HG03095 (cell line): Measurements from ENCODE around the gene HS3ST5.

Experiments used
- ATAC-seq: cut with Tn5 transposase; IDR thresholded peaks from one replicate; pipeline ENCODE4 v1.9.1; 2021; ENCODE audit warnings: moderate library complexity; ENCODE audit not compliant: unreplicated experiment

The HS3ST5 gene

DNA sequence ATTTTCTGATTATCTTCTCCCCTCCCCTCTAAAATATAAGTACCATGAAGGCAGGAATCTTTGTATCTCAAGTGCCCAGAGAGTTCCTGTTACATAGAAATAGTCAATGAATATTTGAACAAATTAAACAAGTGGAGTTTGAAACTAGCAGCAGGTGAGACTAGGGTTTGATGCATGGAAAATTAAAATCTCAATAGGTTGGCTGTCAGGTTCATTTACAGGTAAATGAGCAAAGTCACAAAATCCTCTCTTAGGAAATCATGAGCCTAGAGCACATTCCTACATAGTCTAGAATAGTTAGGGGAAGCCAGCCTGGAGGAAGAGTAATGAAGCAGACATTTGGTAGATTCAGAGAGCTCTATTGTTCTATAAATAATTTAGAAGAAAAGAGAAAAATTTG is 140.4 kb downstream of the HS3ST5 start:
- ATAC-seq = no peak

DNA sequence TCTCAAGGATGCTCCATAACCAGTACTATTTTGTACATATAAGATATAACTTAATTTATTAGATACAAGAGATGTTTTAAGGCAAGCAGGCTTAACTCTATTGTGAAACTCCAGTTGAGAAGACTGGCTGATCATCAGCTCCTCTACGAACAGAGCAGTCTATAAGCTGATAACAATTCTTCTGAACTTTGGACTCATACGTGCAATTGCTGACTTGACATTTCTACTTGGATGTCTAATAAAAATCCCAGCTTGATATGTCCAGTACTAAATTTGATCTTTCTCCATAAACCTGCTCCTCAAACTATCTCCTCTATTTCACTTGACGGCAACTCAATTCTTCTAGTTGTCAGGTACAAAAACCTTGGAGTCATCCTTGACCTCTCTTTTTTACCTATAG is 141.9 kb downstream of the HS3ST5 start:
- ATAC-seq = no peak

DNA sequence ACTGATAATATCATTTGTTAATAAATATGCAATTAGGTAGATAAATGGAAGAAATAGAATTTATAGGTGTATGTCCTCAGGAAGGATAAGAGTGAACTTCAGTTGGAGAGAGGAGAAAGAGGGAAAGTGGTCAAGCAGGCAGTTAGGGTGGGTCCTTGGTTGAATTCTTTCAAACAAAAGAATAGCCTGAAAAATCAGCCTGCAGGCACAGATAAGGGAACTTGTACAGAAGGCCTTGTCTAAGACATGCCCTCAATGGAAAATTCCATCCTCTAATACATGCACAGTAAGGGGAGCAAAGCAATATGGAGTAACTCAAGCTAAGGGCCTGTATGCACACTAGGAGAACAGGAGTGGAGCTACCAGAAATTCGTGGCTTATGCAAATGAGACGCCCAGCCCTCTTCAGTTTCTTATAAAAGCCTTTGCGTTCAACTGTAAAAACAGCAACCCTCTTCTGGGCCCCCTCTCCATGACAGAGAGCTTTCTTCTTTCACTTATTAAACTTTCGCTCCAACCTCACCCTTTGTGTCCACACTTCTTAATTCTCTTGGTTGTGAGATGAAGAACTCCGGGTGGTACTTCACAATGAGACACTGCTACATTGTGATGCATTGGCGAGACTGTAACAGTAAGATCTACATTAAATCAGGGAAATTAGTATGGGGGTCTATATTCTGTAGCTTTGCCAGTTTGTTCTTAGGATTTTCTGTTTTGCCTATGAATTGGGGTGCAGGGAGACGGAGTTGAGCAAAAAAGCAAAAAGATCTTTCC is 147.0 kb downstream of the HS3ST5 start:
- no peak for ATAC-seq

DNA sequence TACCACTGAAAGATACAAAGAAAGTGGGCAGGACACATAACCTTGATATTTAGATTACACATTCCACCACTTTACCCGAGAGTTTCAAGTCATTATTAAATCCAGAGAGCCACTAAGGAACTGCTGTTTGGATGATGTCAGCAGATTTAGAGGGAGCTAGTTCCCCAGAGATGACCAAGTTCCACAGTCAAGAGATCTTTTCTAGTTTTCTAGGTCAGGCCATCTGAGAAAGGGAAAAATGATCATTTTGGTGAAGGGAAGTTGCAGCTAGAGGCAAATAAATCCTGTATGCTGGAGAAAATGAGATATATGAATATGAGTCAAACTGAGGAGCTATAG is 147.8 kb downstream of the HS3ST5 start:
- no peak for ATAC-seq

DNA sequence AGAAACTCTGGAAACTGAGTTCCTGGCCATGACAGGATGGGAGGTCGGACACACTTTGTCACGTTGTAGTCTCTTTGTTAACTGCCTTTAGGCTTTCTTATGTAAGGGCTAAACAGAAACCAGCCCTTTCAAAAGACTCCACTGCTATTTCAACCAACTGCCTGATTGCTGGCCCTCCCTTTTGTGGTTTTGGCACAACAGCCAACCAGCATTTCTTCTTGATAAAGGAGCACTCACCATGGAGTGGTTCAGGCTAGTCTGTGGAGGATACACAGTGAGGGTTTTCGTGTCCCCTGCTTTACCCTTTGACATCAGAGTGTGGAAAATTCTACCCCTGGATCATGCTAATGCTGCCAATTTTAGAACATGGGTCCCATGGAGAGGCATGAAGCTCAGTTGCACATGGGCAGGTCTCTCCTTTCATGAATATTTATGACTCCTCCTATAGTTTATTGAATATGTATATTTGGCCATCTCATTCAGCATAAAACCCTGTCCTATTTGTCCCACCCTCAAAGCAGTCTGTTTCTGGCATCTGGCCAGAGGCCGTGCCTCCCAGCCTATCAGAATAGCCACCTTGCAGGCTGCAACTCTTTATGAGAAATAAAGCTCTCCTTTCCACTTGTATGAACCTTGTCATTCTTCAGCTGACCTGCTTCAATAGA is 148.3 kb downstream of the HS3ST5 start:
- no peak for ATAC-seq

- no peak for ATAC-seq
Observed at GRCh38 chr6:114187563-114187962, 155.3 kb downstream of the HS3ST5 start.

GRCh38 chr6:114181664-114182063 is 161.2 kb downstream of the HS3ST5 start:
- ATAC-seq = no peak

DNA sequence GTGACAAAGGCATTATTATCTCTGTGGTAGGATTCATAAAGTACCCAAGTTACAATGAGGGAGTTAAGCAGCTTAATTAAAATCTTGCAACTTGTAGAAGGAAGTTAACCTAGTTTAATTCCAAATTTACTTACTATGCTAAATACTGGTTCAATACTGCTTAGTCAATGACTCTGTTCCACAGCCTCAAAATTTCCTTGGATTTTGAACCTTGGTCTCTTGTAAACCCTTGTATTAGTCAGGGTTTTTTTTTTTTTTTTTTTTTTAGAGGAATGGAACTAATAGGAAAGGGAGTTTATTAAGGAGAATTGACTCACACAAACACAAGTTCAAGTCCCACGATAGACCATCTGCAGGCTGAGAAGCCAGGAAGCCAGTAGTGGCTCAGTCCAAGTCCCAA is 163.4 kb downstream of the HS3ST5 start:
- no peak for ATAC-seq

- ATAC-seq = no peak
Observed at GRCh38 chr6:114176726-114177125, 166.1 kb downstream of the HS3ST5 start.

GRCh38 chr6:114172576-114173260 is 170.1 kb downstream of the HS3ST5 start:
- no peak for ATAC-seq

GRCh38 chr6:114171473-114171872 is 171.3 kb downstream of the HS3ST5 start:
- ATAC-seq = no peak

DNA sequence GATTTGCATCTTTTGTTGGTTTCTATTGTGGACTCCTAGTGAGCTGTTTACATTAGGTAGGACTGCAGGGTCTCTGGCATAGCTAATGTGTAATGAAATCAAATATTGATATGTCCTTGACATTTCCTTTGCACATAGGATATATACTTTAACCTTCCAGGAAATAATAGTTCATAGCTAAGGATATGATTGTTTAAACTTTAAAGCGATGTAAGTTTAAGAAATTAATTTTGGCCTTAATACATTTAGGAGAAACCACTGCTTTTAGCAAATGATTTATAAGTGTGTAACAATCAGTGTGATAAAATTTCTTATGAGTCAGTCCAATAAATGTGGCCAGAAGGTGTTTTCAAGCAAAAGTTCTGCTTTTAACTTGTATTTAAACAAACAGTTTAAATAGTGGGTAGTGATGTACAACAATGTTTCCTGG is 171.8 kb downstream of the HS3ST5 start:
- ATAC-seq = no peak

- ATAC-seq = no peak
Observed at GRCh38 chr6:114170372-114170771, 172.5 kb downstream of the HS3ST5 start.

- no peak for ATAC-seq
Observed at GRCh38 chr6:114169763-114170162, 173.1 kb downstream of the HS3ST5 start.

GRCh38 chr6:114167583-114168576 is 174.9 kb downstream of the HS3ST5 start:
- ATAC-seq = no peak

- ATAC-seq = no peak
Observed at GRCh38 chr6:114164207-114164606, 178.6 kb downstream of the HS3ST5 start.

DNA sequence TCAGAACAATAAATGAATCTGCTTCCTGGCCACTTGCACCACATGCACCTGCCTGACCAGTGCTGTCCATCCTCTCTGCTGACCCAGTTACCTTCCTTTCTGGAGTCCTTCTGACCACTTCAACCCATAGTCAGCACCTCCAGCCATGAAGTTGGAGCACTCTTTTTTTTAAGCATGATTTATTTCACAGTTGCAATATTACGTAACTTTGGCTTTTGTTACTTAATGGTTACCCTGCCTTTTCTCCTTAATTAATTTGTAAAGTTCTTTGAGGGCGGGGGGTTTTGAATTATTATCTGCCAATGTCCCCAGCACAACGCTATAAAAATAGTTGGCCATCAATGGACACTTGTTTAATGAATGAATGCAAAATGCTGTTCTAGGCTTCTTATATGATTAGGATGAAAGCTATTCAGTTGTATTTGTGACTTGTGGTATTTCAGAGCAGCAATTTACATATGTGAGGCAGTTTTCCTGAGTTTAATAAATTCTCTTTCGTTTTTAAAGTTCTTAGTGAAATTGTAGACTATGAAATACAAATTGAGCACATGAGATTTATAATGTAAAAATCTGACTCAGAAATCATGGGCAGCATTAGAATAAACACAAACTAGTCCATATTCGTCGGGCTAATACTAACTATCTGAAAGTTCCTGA is 180.0 kb downstream of the HS3ST5 start:
- ATAC-seq = no peak

DNA sequence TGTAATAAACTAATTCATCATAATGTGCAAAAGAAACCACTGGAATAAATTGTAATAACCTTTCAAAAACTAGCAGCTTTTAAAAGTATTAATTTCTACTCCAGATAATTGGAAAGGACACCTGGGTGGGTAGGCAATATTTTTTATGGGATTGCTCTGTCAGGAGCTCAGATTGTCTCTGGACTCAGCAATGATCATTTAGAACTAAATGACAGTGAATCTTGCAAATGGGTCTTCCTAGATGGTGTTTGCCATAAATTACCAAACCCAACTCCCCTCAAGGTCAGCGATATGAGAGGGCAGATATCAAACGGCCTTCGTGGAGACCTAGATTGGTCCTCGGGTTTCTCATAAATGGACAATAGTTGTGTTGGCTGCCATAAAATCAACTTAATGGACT is 181.9 kb downstream of the HS3ST5 start:
- no peak for ATAC-seq

DNA sequence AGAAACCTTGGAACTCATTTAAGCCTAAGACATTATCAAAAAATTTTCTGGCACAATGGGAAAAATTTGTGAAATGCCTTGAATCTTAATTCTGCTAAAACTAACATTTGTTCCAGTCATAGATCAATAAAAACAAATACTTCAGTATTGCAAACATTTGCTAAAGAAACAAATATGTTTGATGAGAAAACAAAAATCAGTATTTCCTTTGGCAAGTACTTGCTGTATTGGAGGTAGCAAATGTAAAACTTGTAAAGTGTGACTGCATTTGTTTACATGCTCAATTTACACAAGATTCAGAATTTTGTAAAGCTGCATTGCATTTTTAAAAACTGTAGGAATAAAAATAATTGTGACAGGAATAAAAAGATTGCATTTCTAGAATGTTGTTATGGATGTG is 183.1 kb downstream of the HS3ST5 start:
- no peak for ATAC-seq
